GM12864 (cell line): ENCODE measurements around the gene KIFAP3.
"Not testable (repeated sequence)": the region's sequence is repeated elsewhere in the genome, so short reads cannot be mapped to it uniquely, and the experiment has no call there.

Experiments
- DNase-seq: peaks from one replicate; pipeline ENCODE4 v3.0.0-alpha.2; 2011; ENCODE audit warnings: low read depth
- H3K4me3 ChIP-seq: 2 replicates; pipeline ENCODE4 v1.5.1; 2011; ENCODE audit warnings: mild to moderate bottlenecking, low read depth, low read length, control low read depth
- CTCF ChIP-seq: IDR thresholded peaks from 2 replicates; pipeline ENCODE4 v1.5.1; 2011; ENCODE audit warnings: low read depth, mild to moderate bottlenecking, moderate library complexity, low read length, control low read depth, inconsistent platforms; ENCODE audit errors: missing control alignments

KIFAP3 gene

GRCh38 chr1:169924063-169924462 is 150.4 kb downstream of the KIFAP3 start:
- TF ChIP-seq CTCF: no peak
- no peak for DNase-seq
- no peak overlapping the region for H3K4me3 ChIP-seq

- no peak for DNase-seq
- TF ChIP-seq CTCF: no peak
- H3K4me3 ChIP-seq: no peak overlapping the region
These were observed 153.4 kb downstream of the KIFAP3 start for GRCh38 chr1:169921080-169921479.

GRCh38 chr1:169918927-169919326 is 155.6 kb downstream of the KIFAP3 start:
- DNase-seq: no peak
- H3K4me3 ChIP-seq: no peak overlapping the region
- TF ChIP-seq CTCF: no peak

GRCh38 chr1:169918220-169918619 is 156.3 kb downstream of the KIFAP3 start:
- DNase-seq, H3K4me3 ChIP-seq: not testable (repeated sequence)

GRCh38 chr1:169915150-169915549 is 159.3 kb downstream of the KIFAP3 start:
- peak overlapping the region; percentile 10; the same call in 1 of the 2 replicates for H3K4me3 ChIP-seq
- no peak for DNase-seq
- TF ChIP-seq CTCF: no peak

GRCh38 chr1:169914531-169914930 is 160.0 kb downstream of the KIFAP3 start:
- DNase-seq: no peak
- no peak for TF ChIP-seq CTCF
- no peak overlapping the region for H3K4me3 ChIP-seq

- no peak for DNase-seq
- no peak for TF ChIP-seq CTCF
- no peak overlapping the region for H3K4me3 ChIP-seq
These were observed 165.0 kb downstream of the KIFAP3 start for GRCh38 chr1:169909499-169909898.

- TF ChIP-seq CTCF: no peak
- DNase-seq: no peak
- H3K4me3 ChIP-seq: no peak overlapping the region
These were observed 167.6 kb downstream of the KIFAP3 start for GRCh38 chr1:169906938-169907337.
